GM12873 (cell line): ENCODE measurements around the gene DGUOK.

ENCODE experiments used
- TF ChIP-seq, protein P1 (sequence below): IDR thresholded peaks from 2 replicates; pipeline ENCODE4 v1.5.1; 2012; ENCODE audit warnings: low read depth, mild to moderate bottlenecking, moderate library complexity, low read length, control low read depth; ENCODE audit not compliant: insufficient read depth; ENCODE audit errors: missing control alignments

DGUOK gene

DNA sequence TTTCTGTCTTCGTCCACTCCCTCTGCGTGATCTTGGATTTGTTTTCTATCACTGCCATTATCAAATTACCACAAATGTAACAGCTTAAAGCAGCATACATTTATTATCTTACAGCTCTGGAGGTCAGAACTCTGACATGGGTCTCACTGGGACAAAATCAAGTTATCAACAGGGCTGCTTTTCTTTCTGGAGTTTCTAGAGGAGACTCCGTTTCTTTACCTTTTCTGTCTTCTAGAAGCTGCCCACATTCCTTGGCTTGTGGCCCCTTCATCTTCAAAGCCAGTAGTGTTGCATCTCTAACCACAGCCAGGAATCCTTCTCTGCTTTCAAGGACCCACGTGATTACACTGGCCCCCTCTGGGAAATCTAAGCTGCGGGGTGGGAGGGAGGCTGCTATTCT, 36.1 kb downstream of the DGUOK start:
- TF ChIP-seq, protein P1, sequence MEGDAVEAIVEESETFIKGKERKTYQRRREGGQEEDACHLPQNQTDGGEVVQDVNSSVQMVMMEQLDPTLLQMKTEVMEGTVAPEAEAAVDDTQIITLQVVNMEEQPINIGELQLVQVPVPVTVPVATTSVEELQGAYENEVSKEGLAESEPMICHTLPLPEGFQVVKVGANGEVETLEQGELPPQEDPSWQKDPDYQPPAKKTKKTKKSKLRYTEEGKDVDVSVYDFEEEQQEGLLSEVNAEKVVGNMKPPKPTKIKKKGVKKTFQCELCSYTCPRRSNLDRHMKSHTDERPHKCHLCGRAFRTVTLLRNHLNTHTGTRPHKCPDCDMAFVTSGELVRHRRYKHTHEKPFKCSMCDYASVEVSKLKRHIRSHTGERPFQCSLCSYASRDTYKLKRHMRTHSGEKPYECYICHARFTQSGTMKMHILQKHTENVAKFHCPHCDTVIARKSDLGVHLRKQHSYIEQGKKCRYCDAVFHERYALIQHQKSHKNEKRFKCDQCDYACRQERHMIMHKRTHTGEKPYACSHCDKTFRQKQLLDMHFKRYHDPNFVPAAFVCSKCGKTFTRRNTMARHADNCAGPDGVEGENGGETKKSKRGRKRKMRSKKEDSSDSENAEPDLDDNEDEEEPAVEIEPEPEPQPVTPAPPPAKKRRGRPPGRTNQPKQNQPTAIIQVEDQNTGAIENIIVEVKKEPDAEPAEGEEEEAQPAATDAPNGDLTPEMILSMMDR, result no peak

DNA sequence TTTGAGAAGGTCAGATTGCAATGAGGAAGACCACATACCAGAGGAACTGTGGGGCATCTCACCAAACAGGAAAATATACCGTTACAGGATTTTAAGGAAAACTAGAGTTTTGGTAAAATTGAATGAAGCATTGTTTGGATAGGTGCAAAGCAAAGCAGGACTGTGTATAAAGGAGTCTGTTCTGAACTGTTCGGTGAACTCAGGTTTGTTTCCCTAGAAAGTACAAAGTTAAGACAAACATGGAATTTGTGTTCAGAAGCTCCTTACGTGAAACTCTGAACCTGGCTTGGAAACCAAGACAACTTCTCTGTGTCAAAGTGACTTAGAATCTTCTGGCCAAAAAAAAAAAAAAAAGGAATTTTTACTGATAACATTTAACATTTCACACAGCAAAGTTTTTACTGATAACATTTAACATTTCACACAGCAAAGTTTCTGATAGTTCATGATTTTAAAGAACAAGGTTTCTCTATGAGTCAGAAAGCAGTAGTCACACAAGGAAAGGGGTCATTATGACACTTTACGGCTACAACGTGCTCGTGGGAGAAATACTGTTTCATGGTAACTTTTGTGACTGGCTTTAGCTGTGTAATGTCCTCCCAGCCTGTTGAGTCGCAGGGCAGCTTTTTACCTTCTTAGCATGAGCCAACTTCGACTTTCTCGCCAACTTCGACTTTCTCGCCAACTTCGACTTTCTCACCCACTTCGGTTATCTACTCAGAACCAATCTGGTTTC, 36.9 kb downstream of the DGUOK start:
- TF ChIP-seq, protein P1, result no peak

DNA sequence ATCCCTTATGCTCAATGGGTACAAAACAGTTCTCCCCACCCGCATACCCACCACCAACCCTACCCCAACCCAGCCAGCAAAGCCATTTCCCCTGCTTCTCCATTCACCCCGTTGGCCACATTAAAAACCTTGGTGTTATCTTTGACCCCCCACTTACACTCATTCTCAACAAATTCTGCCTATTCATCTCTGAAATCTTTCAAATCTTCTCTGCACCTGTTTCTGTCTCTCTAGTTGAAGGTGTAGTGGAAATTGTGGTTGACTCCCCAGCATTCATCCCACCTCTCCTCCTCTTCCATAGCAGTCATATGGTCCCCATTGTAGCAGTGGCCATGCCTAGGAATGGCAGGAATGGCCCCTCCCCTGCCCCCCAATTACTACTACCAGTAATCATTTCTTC, 37.5 kb downstream of the DGUOK start:
- TF ChIP-seq, protein P1, result no peak

DNA sequence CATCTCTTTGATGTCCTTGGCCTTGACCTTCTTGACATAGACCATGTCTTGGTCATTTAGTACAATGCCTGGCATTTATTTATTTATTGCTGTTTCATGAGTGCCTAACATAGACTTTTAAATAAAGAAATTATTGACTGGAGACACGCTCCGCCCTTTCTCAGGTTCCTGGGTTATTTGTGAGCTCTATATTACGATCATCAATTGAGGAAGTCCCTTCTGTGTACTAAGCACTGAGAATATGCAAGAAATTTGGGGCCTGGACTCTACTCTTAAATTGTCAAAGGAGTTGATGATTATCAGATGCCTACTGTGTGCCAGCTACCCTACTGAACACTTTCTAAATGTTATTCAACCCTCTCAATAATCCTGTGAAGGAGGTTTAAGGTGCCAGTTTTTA, 38.4 kb downstream of the DGUOK start:
- TF ChIP-seq, protein P1, result no peak

DNA sequence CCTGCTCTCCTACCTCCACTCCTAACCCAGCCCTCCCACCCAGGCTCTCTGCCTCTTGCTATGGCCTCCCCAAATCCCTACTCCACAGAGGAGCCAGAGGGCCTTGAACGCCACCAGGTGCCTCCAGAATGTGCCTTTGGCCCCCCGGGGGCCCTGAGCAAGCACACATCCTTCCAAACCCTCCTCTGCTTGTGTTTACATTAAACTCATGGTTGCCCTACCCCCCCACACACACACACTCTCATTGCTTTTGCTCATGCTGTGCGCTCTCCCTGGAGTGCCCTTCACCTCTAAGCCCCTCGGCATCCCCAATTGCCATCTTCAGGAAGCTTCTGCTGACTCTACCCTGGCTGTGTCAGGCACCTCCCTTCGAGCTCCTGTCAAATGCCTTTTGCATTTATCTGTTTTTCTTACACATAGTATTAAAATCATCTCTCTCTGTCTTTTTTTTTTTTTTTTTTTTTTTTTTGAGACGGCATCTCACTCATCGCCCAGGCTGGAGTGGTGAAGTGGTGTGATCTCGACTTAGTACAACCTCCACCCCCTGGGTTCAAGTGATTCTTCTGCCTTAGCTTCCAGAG, 41.8 kb downstream of the DGUOK start:
- TF ChIP-seq, protein P1, result no peak

DNA sequence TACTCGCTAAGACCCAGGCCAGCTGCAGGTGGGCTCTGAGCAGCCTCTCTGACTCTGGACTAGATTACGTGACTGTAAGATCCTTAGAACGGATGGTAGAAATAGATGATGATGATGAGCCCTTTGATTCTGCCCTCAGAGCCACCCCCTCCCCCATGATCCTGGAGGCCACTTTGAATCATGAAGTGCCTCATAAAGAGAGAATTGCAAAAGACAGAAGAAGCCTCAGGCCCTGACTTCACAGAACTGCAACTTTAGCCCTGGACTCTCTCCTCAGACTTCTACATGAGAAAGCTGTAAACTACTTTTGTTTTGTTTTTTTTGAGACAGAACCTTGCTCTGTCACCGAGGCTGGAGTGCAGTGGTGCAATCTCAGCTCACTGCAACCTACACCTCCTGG, 42.7 kb downstream of the DGUOK start:
- TF ChIP-seq, protein P1, result no peak

DNA sequence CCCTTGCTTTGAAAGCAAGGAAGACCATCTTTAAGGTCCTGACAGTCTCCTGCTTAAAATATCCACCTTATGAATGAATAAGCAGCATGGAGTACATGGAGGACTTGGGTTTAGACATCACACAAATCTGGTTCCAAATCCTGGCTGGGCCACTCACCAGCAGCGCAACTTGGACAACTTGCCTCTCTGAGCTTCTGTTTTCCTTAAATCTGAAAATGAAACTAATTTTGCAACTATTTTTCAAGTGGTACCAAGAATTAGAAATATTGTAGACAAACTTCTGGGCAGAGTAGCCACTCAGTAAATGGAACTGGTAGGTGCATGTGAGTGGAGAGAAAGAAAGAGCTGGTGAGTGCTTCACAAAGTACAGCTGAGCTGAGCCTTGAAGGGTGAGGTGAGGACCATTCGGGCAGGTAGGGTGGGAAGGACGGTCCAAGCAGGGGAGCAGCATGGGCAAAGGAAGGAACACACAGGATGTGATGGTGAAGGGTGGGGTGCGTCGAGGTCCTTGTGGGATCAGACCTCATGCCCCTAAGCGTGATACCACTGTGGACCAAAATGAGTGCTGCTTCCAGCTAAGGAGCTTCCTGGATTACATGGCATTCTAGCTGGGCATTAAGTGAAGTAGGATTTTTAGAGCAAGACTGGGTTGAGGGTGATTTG, 43.6 kb downstream of the DGUOK start:
- TF ChIP-seq, protein P1, result no peak
